Fibroblast of the aortic adventitia (primary cell): ENCODE results near the gene NETO1. TPM values are rescaled to one million over a fixed set of nuclear protein-coding genes. Genes with fewer than 3 reads are reported as not detected.

ENCODE experiments used
- DNase-seq: peaks from one replicate; pipeline ENCODE4 v3.0.0-alpha.2; 2010; ENCODE audit warnings: low read depth
- H3K4me3 ChIP-seq: 2 replicates; pipeline ENCODE4 v1.5.1; 2011; ENCODE audit warnings: low read depth, mild to moderate bottlenecking, control low read depth, low read length, moderate library complexity
- CTCF ChIP-seq: IDR thresholded peaks from 2 replicates; pipeline ENCODE4 v1.5.1; 2011; ENCODE audit warnings: mild to moderate bottlenecking, low read length, control low read depth, inconsistent platforms; ENCODE audit not compliant: insufficient read depth
- total RNA-seq: library from RNA; depleted of rRNA; stranded (reverse); fragments of >200 nt; gene quantifications from 2 replicates; pipeline ENCODE4 v1.2.3, GENCODE V29; 2012; ENCODE audit warnings: low replicate concordance

NETO1 gene
- total RNA-seq, 1 donor, result not detected

- TF ChIP-seq CTCF, result no peak
- no peak for DNase-seq
- no peak overlapping the region for H3K4me3 ChIP-seq
These were observed 39.2 kb downstream of the NETO1 start for GRCh38 chr18:72828601-72829000.

- no peak overlapping the region for H3K4me3 ChIP-seq
- DNase-seq, result no peak
- TF ChIP-seq CTCF, result no peak
These were observed 41.1 kb downstream of the NETO1 start for GRCh38 chr18:72826736-72827135.

- H3K4me3 ChIP-seq, result no peak overlapping the region
- no peak for TF ChIP-seq CTCF
- no peak for DNase-seq
These were observed 44.4 kb downstream of the NETO1 start for GRCh38 chr18:72823345-72823744.

DNA sequence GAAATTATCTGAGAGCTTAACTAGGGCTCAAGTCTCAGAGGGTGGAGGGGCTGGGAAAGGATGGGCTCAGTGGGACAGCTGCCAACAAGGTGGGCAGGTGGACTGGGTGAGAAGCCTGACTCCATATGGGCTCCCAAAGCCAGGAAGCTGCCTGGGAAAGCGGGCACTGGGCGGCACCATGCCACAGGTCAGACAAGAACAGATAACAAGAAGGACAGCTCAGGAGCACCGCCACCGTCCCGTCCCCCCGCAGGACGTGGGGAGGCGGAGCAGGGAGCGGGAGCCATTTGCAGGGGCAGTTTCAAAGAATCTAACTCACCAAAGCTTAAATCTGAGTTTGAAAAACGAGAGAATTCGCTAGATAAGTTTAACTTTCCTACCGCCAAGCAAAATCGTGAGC is 45.6 kb downstream of the NETO1 start:
- DNase-seq, result no peak
- H3K4me3 ChIP-seq, result no peak overlapping the region
- no peak for TF ChIP-seq CTCF

DNA sequence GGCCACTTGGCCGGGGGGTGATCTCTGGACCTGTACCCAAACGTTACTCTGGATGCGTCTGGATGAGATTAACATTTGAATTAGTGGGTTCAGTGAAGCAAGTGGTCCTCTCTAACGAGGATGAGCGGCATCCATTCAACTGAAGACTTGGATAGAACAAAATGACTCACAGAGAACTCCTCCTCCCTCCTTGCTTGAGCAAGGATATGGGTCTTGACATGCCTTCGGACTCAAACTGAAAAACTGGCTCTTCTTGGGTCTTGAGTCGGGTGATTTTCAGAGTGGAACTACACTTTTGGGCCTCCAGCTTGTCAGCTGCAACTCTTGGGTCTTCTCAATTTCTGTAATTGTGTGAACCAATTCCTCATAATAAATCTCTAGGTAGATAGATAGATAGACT is 47.2 kb downstream of the NETO1 start:
- no peak for TF ChIP-seq CTCF
- DNase-seq, result no peak
- no peak overlapping the region for H3K4me3 ChIP-seq

- H3K4me3 ChIP-seq, result no peak overlapping the region
- TF ChIP-seq CTCF, result no peak
- DNase-seq, result no peak
These were observed 48.7 kb downstream of the NETO1 start for GRCh38 chr18:72819050-72819449.

DNA sequence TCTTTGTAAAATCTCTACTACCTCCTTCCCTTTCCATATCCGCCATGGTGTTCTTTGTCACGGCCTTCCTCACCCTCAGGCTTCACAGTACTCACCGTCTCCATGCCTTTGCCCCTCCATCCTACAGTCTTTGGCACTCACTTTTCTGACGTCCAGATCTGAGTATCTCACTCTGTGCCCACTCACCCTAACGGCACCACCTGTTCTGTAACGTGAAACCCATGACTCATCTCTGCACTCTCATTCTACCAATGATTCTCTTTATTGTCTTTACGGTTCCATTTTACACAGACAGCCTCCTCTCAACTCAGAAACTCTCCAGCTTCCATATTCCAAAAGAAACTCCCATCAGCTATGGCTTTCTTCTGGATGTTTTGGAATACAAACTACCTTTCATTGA is 56.7 kb downstream of the NETO1 start:
- no peak for DNase-seq
- no peak for TF ChIP-seq CTCF
- H3K4me3 ChIP-seq, result no peak overlapping the region
